Measurements from ENCODE around the gene RAP1GAP2. TPM values are rescaled to one million over a fixed set of nuclear protein-coding genes. Genes with fewer than 3 reads are reported as not detected.
"Not testable (repeated sequence)": the region's sequence is repeated elsewhere in the genome, so short reads cannot be mapped to it uniquely, and the experiment has no call there.

The RAP1GAP2 gene
- total RNA-seq, 1 donor from 2014 or later: 0.34 TPM

- no peaks in the 10 kb centered on the region for H3K9me3 Mint-ChIP-seq
- H3K27ac Mint-ChIP-seq: no peak overlapping the region
- intact Hi-C loops (cut with micrococcal nuclease): no loop called here
- no peak overlapping the region for H3K4me3 Mint-ChIP-seq
- no peaks in the 10 kb centered on the region for H3K36me3 Mint-ChIP-seq (ENCODE audit: low read depth)
- no peaks in the 10 kb centered on the region for H3K4me1 Mint-ChIP-seq (ENCODE audit: low read depth)
- DNase-seq (ENCODE audit: low spot score): no peak
- no peaks in the 10 kb centered on the region for H3K27me3 Mint-ChIP-seq (ENCODE audit: insufficient read depth)
These were observed 75.5 kb downstream of the RAP1GAP2 start for GRCh38 chr17:2871720-2872119.

- Mint-ChIP-seq H3K9me3 (no peaks in the 10 kb centered on the region), H3K4me3 (no peak overlapping the region), H3K27me3 (ENCODE audit: insufficient read depth) (no peaks in the 10 kb centered on the region), H3K27ac (no peak overlapping the region), H3K36me3 (ENCODE audit: low read depth) (no peaks in the 10 kb centered on the region), H3K4me1 (ENCODE audit: low read depth) (no peaks in the 10 kb centered on the region)
- no peak for DNase-seq (ENCODE audit: low spot score)
- intact Hi-C loops (cut with micrococcal nuclease): no loop called here
These were observed 76.0 kb downstream of the RAP1GAP2 start for GRCh38 chr17:2872282-2872681.

- no peaks in the 10 kb centered on the region for H3K9me3 Mint-ChIP-seq
- H3K27me3 Mint-ChIP-seq (ENCODE audit: insufficient read depth): no peaks in the 10 kb centered on the region
- H3K4me1 Mint-ChIP-seq (ENCODE audit: low read depth): no peaks in the 10 kb centered on the region
- intact Hi-C loops (cut with micrococcal nuclease): no loop called here
- H3K4me3 Mint-ChIP-seq: no peak overlapping the region
- H3K27ac Mint-ChIP-seq: no peak overlapping the region
- no peaks in the 10 kb centered on the region for H3K36me3 Mint-ChIP-seq (ENCODE audit: low read depth)
- DNase-seq (ENCODE audit: low spot score): no peak
These were observed 78.0 kb downstream of the RAP1GAP2 start for GRCh38 chr17:2874189-2874686.

GRCh38 chr17:2875608-2876007, 79.4 kb downstream of the RAP1GAP2 start:
- Mint-ChIP-seq H3K27me3 (ENCODE audit: insufficient read depth) (no peaks in the 10 kb centered on the region), H3K27ac (no peak overlapping the region), H3K36me3 (ENCODE audit: low read depth) (no peaks in the 10 kb centered on the region), H3K4me3 (no peak overlapping the region), H3K4me1 (ENCODE audit: low read depth) (no peaks in the 10 kb centered on the region), H3K9me3 (no peaks in the 10 kb centered on the region)
- intact Hi-C loops (cut with micrococcal nuclease): no loop called here
- DNase-seq (ENCODE audit: low spot score): no peak

- no peak for DNase-seq (ENCODE audit: low spot score)
- H3K4me1 Mint-ChIP-seq (ENCODE audit: low read depth): no peaks in the 10 kb centered on the region
- no peak overlapping the region for H3K27ac Mint-ChIP-seq
- intact Hi-C loops (cut with micrococcal nuclease): no loop called here
- no peaks in the 10 kb centered on the region for H3K36me3 Mint-ChIP-seq (ENCODE audit: low read depth)
- no peaks in the 10 kb centered on the region for H3K27me3 Mint-ChIP-seq (ENCODE audit: insufficient read depth)
- H3K9me3 Mint-ChIP-seq: no peaks in the 10 kb centered on the region
- no peak overlapping the region for H3K4me3 Mint-ChIP-seq
These were observed 80.2 kb downstream of the RAP1GAP2 start for GRCh38 chr17:2876467-2876866.

- Mint-ChIP-seq H3K4me1 (ENCODE audit: low read depth) (no peaks in the 10 kb centered on the region), H3K36me3 (ENCODE audit: low read depth) (no peaks in the 10 kb centered on the region), H3K9me3 (no peaks in the 10 kb centered on the region), H3K4me3 (no peak overlapping the region), H3K27ac (no peak overlapping the region), H3K27me3 (ENCODE audit: insufficient read depth) (no peaks in the 10 kb centered on the region)
- intact Hi-C loops (cut with micrococcal nuclease): no loop called here
- DNase-seq (ENCODE audit: low spot score): no peak
These were observed 82.6 kb downstream of the RAP1GAP2 start for GRCh38 chr17:2878751-2879254.

GRCh38 chr17:2880050-2880449, 83.8 kb downstream of the RAP1GAP2 start:
- no peak overlapping the region for H3K4me3 Mint-ChIP-seq
- DNase-seq (ENCODE audit: low spot score): no peak
- no peaks in the 10 kb centered on the region for H3K9me3 Mint-ChIP-seq
- H3K4me1 Mint-ChIP-seq (ENCODE audit: low read depth): no peaks in the 10 kb centered on the region
- H3K27ac Mint-ChIP-seq: no peak overlapping the region
- intact Hi-C loops (cut with micrococcal nuclease): no loop called here
- H3K36me3 Mint-ChIP-seq (ENCODE audit: low read depth): no peaks in the 10 kb centered on the region
- no peaks in the 10 kb centered on the region for H3K27me3 Mint-ChIP-seq (ENCODE audit: insufficient read depth)

GRCh38 chr17:2881295-2881694, 85.1 kb downstream of the RAP1GAP2 start:
- Mint-ChIP-seq H3K27ac (no peak overlapping the region), H3K4me1 (ENCODE audit: low read depth) (no peaks in the 10 kb centered on the region), H3K27me3 (ENCODE audit: insufficient read depth) (no peaks in the 10 kb centered on the region), H3K4me3 (no peak overlapping the region), H3K9me3 (no peaks in the 10 kb centered on the region), H3K36me3 (ENCODE audit: low read depth) (no peaks in the 10 kb centered on the region)
- no peak for DNase-seq (ENCODE audit: low spot score)
- intact Hi-C loops (cut with micrococcal nuclease): no loop called here

- no peak overlapping the region for H3K4me3 Mint-ChIP-seq
- H3K9me3 Mint-ChIP-seq: no peaks in the 10 kb centered on the region
- no peaks in the 10 kb centered on the region for H3K27me3 Mint-ChIP-seq (ENCODE audit: insufficient read depth)
- H3K36me3 Mint-ChIP-seq (ENCODE audit: low read depth): no peaks in the 10 kb centered on the region
- H3K27ac Mint-ChIP-seq: no peak overlapping the region
- intact Hi-C loops (cut with micrococcal nuclease): no loop called here
- no peaks in the 10 kb centered on the region for H3K4me1 Mint-ChIP-seq (ENCODE audit: low read depth)
- no peak for DNase-seq (ENCODE audit: low spot score)
These were observed 87.4 kb downstream of the RAP1GAP2 start for GRCh38 chr17:2883544-2884213.

GRCh38 chr17:2885733-2886132, 89.5 kb downstream of the RAP1GAP2 start:
- intact Hi-C loops (cut with micrococcal nuclease): no loop called here
- DNase-seq (ENCODE audit: low spot score): no peak
- Mint-ChIP-seq H3K36me3 (ENCODE audit: low read depth) (no peaks in the 10 kb centered on the region), H3K9me3 (no peaks in the 10 kb centered on the region), H3K4me3 (no peak overlapping the region), H3K27me3 (ENCODE audit: insufficient read depth) (no peaks in the 10 kb centered on the region), H3K4me1 (ENCODE audit: low read depth) (no peaks in the 10 kb centered on the region), H3K27ac (no peak overlapping the region)

- Mint-ChIP-seq H3K4me3 (no peak overlapping the region), H3K36me3 (ENCODE audit: low read depth) (no peaks in the 10 kb centered on the region), H3K4me1 (ENCODE audit: low read depth) (no peaks in the 10 kb centered on the region), H3K27ac (no peak overlapping the region), H3K27me3 (ENCODE audit: insufficient read depth) (no peaks in the 10 kb centered on the region), H3K9me3 (no peaks in the 10 kb centered on the region)
- DNase-seq (ENCODE audit: low spot score): no peak
- intact Hi-C loops (cut with micrococcal nuclease): no loop called here
These were observed 92.1 kb downstream of the RAP1GAP2 start for GRCh38 chr17:2888326-2888725.

GRCh38 chr17:2889256-2889655, 93.0 kb downstream of the RAP1GAP2 start:
- intact Hi-C loops (cut with micrococcal nuclease): no loop called here
- Mint-ChIP-seq H3K36me3 (ENCODE audit: low read depth) (no peaks in the 10 kb centered on the region), H3K27me3 (ENCODE audit: insufficient read depth) (no peaks in the 10 kb centered on the region), H3K27ac (no peak overlapping the region), H3K9me3 (no peaks in the 10 kb centered on the region), H3K4me3 (no peak overlapping the region), H3K4me1 (ENCODE audit: low read depth) (no peaks in the 10 kb centered on the region)
- no peak for DNase-seq (ENCODE audit: low spot score)

GRCh38 chr17:2890778-2891177, 94.5 kb downstream of the RAP1GAP2 start:
- intact Hi-C loops (cut with micrococcal nuclease); H3K4me3 Mint-ChIP-seq; H3K4me1 Mint-ChIP-seq (ENCODE audit: low read depth); DNase-seq (ENCODE audit: low spot score); H3K9me3 Mint-ChIP-seq; H3K36me3 Mint-ChIP-seq (ENCODE audit: low read depth); H3K27me3 Mint-ChIP-seq (ENCODE audit: insufficient read depth); H3K27ac Mint-ChIP-seq: not testable (repeated sequence)

All from activated T-helper 1 cell treated with anti-CD3 and anti-CD28 coated beads, Interleukin-12 subunit alpha, Interleukin-12 subunit beta, Interleukin-2, Interleukin-4 antibody, amounts not matched to agents 30 ng/mL and 10 ng/mL and 1 ng/mL, durations not matched to agents 14 hours and 24 hours and 36 hours (primary cell).